ENCODE data around the gene PLA2G3.

DNA sequence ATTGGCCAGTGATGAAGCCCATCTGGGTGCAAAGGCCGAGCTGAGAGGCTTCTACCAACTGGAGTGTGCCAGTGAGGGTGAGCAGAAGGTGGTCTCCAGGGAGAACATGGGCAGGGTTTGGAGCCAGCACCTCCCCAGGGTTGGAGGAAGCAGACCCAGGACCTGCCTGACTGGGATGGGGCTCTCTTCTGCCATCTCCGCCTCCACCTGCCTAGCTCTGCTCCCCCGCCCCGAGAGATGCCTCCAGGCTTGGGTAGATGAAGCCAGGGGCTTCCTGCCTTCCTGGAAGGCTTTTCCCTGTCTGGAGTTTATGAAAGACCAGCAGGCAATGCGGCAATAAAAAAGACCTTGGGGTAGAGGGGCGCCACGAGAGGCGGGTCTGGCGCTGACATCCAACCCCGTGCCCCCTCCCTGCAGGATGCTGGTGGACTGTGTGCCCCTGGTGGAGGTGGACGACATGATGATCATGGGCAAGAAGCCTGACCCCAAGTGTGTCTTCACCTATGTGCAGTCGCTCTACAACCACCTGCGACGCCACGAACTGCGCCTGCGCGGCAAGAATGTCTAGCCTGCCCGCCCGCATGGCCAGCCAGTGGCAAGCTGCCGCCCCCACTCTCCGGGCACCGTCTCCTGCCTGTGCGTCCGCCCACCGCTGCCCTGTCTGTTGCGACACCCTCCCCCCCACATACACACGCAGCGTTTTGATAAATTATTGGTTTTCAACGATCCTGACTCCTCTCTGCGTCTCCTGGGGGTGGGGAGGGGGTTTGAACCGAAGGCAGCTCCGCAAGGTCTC, 36.2 kb downstream of the PLA2G3 start:
- TF ChIP-seq, protein P1, sequence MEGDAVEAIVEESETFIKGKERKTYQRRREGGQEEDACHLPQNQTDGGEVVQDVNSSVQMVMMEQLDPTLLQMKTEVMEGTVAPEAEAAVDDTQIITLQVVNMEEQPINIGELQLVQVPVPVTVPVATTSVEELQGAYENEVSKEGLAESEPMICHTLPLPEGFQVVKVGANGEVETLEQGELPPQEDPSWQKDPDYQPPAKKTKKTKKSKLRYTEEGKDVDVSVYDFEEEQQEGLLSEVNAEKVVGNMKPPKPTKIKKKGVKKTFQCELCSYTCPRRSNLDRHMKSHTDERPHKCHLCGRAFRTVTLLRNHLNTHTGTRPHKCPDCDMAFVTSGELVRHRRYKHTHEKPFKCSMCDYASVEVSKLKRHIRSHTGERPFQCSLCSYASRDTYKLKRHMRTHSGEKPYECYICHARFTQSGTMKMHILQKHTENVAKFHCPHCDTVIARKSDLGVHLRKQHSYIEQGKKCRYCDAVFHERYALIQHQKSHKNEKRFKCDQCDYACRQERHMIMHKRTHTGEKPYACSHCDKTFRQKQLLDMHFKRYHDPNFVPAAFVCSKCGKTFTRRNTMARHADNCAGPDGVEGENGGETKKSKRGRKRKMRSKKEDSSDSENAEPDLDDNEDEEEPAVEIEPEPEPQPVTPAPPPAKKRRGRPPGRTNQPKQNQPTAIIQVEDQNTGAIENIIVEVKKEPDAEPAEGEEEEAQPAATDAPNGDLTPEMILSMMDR (IDR thresholded peaks at IDR 0.05) = no peak
- TF ChIP-seq ZFX (IDR thresholded peaks at IDR 0.05; ENCODE audit: borderline replicate concordance) = no peak

All from 22Rv1 (cell line).